ENCODE results near the gene NAGK.

GRCh38 chr2:71074893-71075395 lies 6.5 kb downstream of the NAGK start:
- TF ChIP-seq CTCF (IDR thresholded peaks at IDR 0.05; ENCODE audit: insufficient read depth, low read depth, low read length) (no peak), EZH2 (IDR thresholded peaks at IDR 0.05; ENCODE audit: insufficient read depth, low read length) (no peak)

All from astrocyte (in vitro differentiated cells and primary cell).